GM19023 (cell line): ENCODE results near the gene ABCB8.

Experiments used
- ATAC-seq: cut with Tn5 transposase; IDR thresholded peaks from one replicate; pipeline ENCODE4 v1.9.1; 2021; ENCODE audit warnings: mild to moderate bottlenecking, moderate library complexity; ENCODE audit not compliant: unreplicated experiment

ABCB8 gene

GRCh38 chr7:151085329-151085690 is 57.1 kb downstream of the ABCB8 start:
- ATAC-seq, result no peak

- ATAC-seq, result peak; percentile 43
These were observed 57.7 kb downstream of the ABCB8 start, which contains the start of gene AGAP3 for GRCh38 chr7:151085691-151086620. TSS of gene AGAP3 (plus strand) at chr7:151086475. CDS start at chr7:151086742, 267 bp downstream.

- ATAC-seq, result no peak
These were observed 58.6 kb downstream of the ABCB8 start for GRCh38 chr7:151086802-151087244.

- peak; percentile 23 for ATAC-seq
These were observed 59.2 kb downstream of the ABCB8 start for GRCh38 chr7:151087245-151088018.

- ATAC-seq, result no peak
These were observed 60.0 kb downstream of the ABCB8 start for GRCh38 chr7:151088019-151088855.

GRCh38 chr7:151088856-151089699 is 60.8 kb downstream of the ABCB8 start:
- no peak for ATAC-seq

- ATAC-seq, result no peak
These were observed 61.9 kb downstream of the ABCB8 start for GRCh38 chr7:151089893-151090730.

GRCh38 chr7:151091003-151091402 is 62.8 kb downstream of the ABCB8 start:
- no peak for ATAC-seq

GRCh38 chr7:151091431-151091830 is 63.2 kb downstream of the ABCB8 start:
- ATAC-seq, result no peak

GRCh38 chr7:151091988-151092387 is 63.7 kb downstream of the ABCB8 start:
- no peak for ATAC-seq

GRCh38 chr7:151093748-151094147 is 65.5 kb downstream of the ABCB8 start:
- ATAC-seq, result no peak

GRCh38 chr7:151094675-151095074 is 66.4 kb downstream of the ABCB8 start:
- ATAC-seq, result no peak

- ATAC-seq, result no peak
These were observed 67.0 kb downstream of the ABCB8 start for GRCh38 chr7:151095123-151095797.

- no peak for ATAC-seq
These were observed 67.7 kb downstream of the ABCB8 start for GRCh38 chr7:151095828-151096475.
